ENCODE data around the gene CABLES2. TPM values are rescaled to one million over a fixed set of nuclear protein-coding genes. Genes with fewer than 3 reads are reported as not detected.

CABLES2 gene
- total and polyA plus RNA-seq, 2 donors (not counting 3 experiments of a cell fraction or from before 2014, with no cell fraction given) = 7.8 to 9.9 TPM

DNA sequence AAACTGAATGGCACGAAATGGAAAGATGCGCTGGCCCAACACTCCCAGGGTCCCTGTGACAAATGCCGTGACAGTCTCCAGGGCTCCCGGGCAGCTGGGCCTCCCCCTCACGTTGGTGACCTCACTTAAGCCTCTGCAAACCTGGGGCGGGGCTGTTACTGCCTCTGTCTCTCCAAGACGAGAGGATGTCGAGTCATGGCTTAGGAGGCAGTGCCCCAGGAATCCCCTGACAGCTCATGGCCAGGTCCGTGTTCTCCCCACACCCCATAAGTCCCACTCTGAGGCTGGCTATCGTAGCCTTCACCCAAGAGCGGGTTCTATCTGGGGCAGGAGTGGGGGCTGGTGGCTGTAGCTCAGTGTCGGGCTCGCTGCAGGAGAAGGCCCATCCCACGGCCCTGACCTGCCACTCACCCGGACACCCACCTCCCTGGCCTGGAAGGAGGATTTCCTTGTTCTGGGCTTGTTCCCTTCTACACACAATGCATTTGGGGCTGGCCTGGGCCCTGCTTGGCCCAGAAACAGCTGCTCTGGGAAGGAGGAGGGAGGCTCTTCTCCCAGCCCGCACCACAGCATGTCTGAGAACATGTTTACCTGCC is 25.8 kb downstream of the CABLES2 start:
- no peaks in the 10 kb centered on the region for H3K36me3 ChIP-seq (ENCODE audit: control insufficient read depth in 2 of 2, extremely low read depth in 1 of 2, insufficient read depth in 2 of 2, low read length in 2 of 2)
- H3K4me1 ChIP-seq (ENCODE audit: control insufficient read depth, extremely low read depth, insufficient read depth, low read length) = peaks cover 15% of the 10 kb centered on the region
- no peaks in the 10 kb centered on the region for H3K9me3 ChIP-seq (replicated peaks; ENCODE audit: control insufficient read depth, insufficient read depth, low read length)
- intact Hi-C loops (cut with micrococcal nuclease) = loop anchor here (5.0 to 10.0 kb wide), 3 partner anchors 39 to 424 kb away; partner anchors contain the start of genes MTG2 and OGFR
- FAIRE-seq = peak; percentile 82
- POLR2A ChIA-PET = no interaction called here
- no peaks in the 10 kb centered on the region for H3K27me3 ChIP-seq (ENCODE audit: control insufficient read depth in 2 of 2, insufficient read depth in 2 of 2, low read length in 2 of 2)
- H3K79me2 ChIP-seq (ENCODE audit: control insufficient read depth, insufficient read depth, low read length) = peaks cover 13% of the 10 kb centered on the region
- no TSS peak for BruUV-seq (replicated peaks)
- H3K4me2 ChIP-seq (ENCODE audit: insufficient read depth, low read length) = no peak overlapping the region
- CTCF ChIA-PET = interaction anchor here (1.1 to 9.9 kb wide), 3 partner anchors 15 to 411 kb away, joined by 3 to 179 read pairs (median 4); partner anchors contain the start of gene LAMA5
- H3K4me3 ChIP-seq (replicated peaks in 1 of 3; ENCODE audit: insufficient read depth in 1 of 3, low read depth in 1 of 3, low read length in 3 of 3) = no peak overlapping the region
- dilution Hi-C loops (cut with MboI; ENCODE audit: extremely low pct_ligation_motif_present, low sequenced_read_pairs) = no loop called here
- H2AFZ ChIP-seq (ENCODE audit: low read depth, low read length) = no peak overlapping the region
- no peaks in the 10 kb centered on the region for H3K9me1 ChIP-seq (replicated peaks; ENCODE audit: control insufficient read depth, extremely low read depth, insufficient read depth, low read length)
- no peaks in the 10 kb centered on the region for H4K20me1 ChIP-seq (replicated peaks; ENCODE audit: control insufficient read depth, extremely low read depth, insufficient read depth, low read length)
- H3K9ac ChIP-seq (replicated peaks; ENCODE audit: extremely low read depth, insufficient read depth, low read length) = peak overlapping the region; percentile 29
- peak; percentile 66 for DNase-seq (ENCODE audit: low read depth, low spot score)
- TF ChIP-seq, protein P1, sequence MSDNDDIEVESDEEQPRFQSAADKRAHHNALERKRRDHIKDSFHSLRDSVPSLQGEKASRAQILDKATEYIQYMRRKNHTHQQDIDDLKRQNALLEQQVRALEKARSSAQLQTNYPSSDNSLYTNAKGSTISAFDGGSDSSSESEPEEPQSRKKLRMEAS (IDR thresholded peaks at IDR 0.05; ENCODE audit: insufficient read depth, insufficient read length) = no peak
- peak; percentile 31 for TF ChIP-seq POLR2AphosphoS5 (IDR thresholded peaks at IDR 0.05; ENCODE audit: insufficient read depth, low read depth, low read length)
- TF ChIP-seq, protein P2, sequence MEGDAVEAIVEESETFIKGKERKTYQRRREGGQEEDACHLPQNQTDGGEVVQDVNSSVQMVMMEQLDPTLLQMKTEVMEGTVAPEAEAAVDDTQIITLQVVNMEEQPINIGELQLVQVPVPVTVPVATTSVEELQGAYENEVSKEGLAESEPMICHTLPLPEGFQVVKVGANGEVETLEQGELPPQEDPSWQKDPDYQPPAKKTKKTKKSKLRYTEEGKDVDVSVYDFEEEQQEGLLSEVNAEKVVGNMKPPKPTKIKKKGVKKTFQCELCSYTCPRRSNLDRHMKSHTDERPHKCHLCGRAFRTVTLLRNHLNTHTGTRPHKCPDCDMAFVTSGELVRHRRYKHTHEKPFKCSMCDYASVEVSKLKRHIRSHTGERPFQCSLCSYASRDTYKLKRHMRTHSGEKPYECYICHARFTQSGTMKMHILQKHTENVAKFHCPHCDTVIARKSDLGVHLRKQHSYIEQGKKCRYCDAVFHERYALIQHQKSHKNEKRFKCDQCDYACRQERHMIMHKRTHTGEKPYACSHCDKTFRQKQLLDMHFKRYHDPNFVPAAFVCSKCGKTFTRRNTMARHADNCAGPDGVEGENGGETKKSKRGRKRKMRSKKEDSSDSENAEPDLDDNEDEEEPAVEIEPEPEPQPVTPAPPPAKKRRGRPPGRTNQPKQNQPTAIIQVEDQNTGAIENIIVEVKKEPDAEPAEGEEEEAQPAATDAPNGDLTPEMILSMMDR (IDR thresholded peaks at IDR 0.05; ENCODE audit: extremely low read depth in 1 of 2, insufficient read depth in 1 of 2, low read depth in 1 of 2, low read length in 2 of 2) = no peak
- TF ChIP-seq EZH2 (IDR thresholded peaks at IDR 0.05; ENCODE audit: borderline replicate concordance, low read depth, low read length, severe bottlenecking) = no peak
- TF ChIP-seq POLR2A (IDR thresholded peaks at IDR 0.05; ENCODE audit: low read depth, low read length) = no peak
- H3K27ac ChIP-seq (ENCODE audit: insufficient read depth, low read depth, low read length) = peak overlapping the region; percentile 69
